Measurements from ENCODE around the gene CTBP1. TPM values are rescaled to one million over a fixed set of nuclear protein-coding genes. Genes with fewer than 3 reads are reported as not detected.

CTBP1 gene
- total and polyA plus RNA-seq, 2 of the 8 experiments (the other 6 are each of a cell fraction or from before 2014, with no cell fraction given), result 128 to 185 TPM

GRCh38 chr4:1289207-1290164, 40.6 kb upstream of the CTBP1 start, which contains the start of gene MAEA:
Gene MAEA (plus strand): TSS chr4:1289891. CDS start chr4:1289914, 23 bp downstream.
- no peak within 1 kb of the TSS for H2BK15ac ChIP-seq (ENCODE audit: low read length)
- 0 out of 2 replicates have a peak within 1 kb of the TSS, but pooled peaks have one; percentile 16 for H2AFZ ChIP-seq (ENCODE audit: low read length)
- peak within 1 kb of the TSS; percentile 67 for H4K5ac ChIP-seq (ENCODE audit: insufficient read length, low read depth, low read length)
- H4K8ac ChIP-seq (ENCODE audit: extremely low read depth, insufficient read depth, low read length), result peak within 1 kb of the TSS; percentile 98
- no peak within 1 kb of the TSS for H2BK20ac ChIP-seq (ENCODE audit: low read length)
- H3K23ac ChIP-seq (ENCODE audit: insufficient read length), result peak within 1 kb of the TSS; percentile 75
- H3K4me1 ChIP-seq (replicated peaks in 1 of 4; ENCODE audit: control insufficient read depth in 3 of 4, insufficient read depth in 4 of 4, low read length in 3 of 4), result peaks cover 2 to 16% (median 7%) of the 10 kb centered on the region in 4 experiments
- no peaks in the 10 kb centered on the region for H3K9me3 ChIP-seq (ENCODE audit: insufficient read depth in 2 of 2, low read depth in 1 of 2, low read length in 1 of 2)
- peak within 1 kb of the TSS; percentile 27; the same call in 1 of the 2 replicates for H2BK12ac ChIP-seq (ENCODE audit: low read depth, low read length)
- H3K4ac ChIP-seq (replicated peaks; ENCODE audit: insufficient read length, low read depth, low read length), result no peak within 1 kb of the TSS
- H2AK5ac ChIP-seq (ENCODE audit: low read depth, low read length), result no peak within 1 kb of the TSS; the same call in 1 of the 2 replicates
- H3K56ac ChIP-seq (replicated peaks; ENCODE audit: insufficient read length, low read depth, low read length), result peak within 1 kb of the TSS; percentile 78
- 0 out of 7 replicates have a peak, but pooled peaks cover 0 to 1% (median 0%) of the 10 kb centered on the region in 4 experiments for H3K27me3 ChIP-seq (replicated peaks in 1 of 4; ENCODE audit: control insufficient read depth in 3 of 4, extremely low read depth in 1 of 4, insufficient read depth in 3 of 4, low read length in 3 of 4)
- peaks cover 17% of the 10 kb centered on the region for H3K79me1 ChIP-seq (ENCODE audit: low read depth, low read length)
- H3K36me3 ChIP-seq (ENCODE audit: control insufficient read depth in 2 of 4, insufficient read depth in 4 of 4, low read length in 3 of 4), result no peaks in the 10 kb centered on the region
- DNase-seq (ENCODE audit: low read depth in 1 of 2, low spot score in 2 of 2), result peak; percentile 85 to 95
- no peak within 1 kb of the TSS for H3K14ac ChIP-seq (ENCODE audit: insufficient read length)
- peaks cover 18% of the 10 kb centered on the region in 2 experiments for H4K20me1 ChIP-seq (replicated peaks in 1 of 2; ENCODE audit: control insufficient read depth in 1 of 2, insufficient read depth in 2 of 2, low read length in 2 of 2)
- H2BK120ac ChIP-seq (replicated peaks; ENCODE audit: low read depth, low read length), result no peak within 1 kb of the TSS
- whole genome bisulfite sequencing, 2 experiments (ENCODE audit: extremely low coverage in 1 of 2, insufficient coverage in 1 of 2, insufficient read length in 1 of 2, insufficient replicate concordance in 2 of 2, low coverage in 1 of 2, low lambda C conversion rate in 2 of 2, missing lambda C conversion rate in 1 of 2), result 2% methylated on average over 62 of the region's 95 CpGs; no CpG with 5 or more reads in 1 of the 2 experiments
- peak within 1 kb of the TSS; percentile 95 to 98 for H3K4me2 ChIP-seq (ENCODE audit: insufficient read depth in 1 of 2, low read depth in 2 of 2, low read length in 2 of 2)
- H3K79me2 ChIP-seq (ENCODE audit: control insufficient read depth in 1 of 2, insufficient read depth in 2 of 2, low read length in 2 of 2), result peaks cover 33 to 48% of the 10 kb centered on the region in 2 experiments
- H3K4me3 ChIP-seq (ENCODE audit: extremely low read depth in 1 of 4, insufficient read depth in 2 of 4, low read depth in 3 of 4, low read length in 4 of 4), result peak within 1 kb of the TSS; percentile 91 to 97 (median 92)
- H4K91ac ChIP-seq (replicated peaks; ENCODE audit: insufficient read length, low read length), result peak within 1 kb of the TSS; percentile 51
- ChIA-PET POLR2A (ENCODE audit: partially characterized antibody) (interaction anchor here (0.6 to 3.2 kb wide), 12 partner anchors 9 to 207 kb away, joined by 3 to 13 read pairs (median 4); partner anchors contain the start of genes CTBP1 and UVSSA), CTCF (ENCODE audit: partially characterized antibody) (interaction anchor here (1.1 to 1.7 kb wide), 2 partner anchors 29 to 66 kb away, joined by 3 to 4 read pairs; no protein-coding TSS in a partner anchor)
- H3K18ac ChIP-seq (ENCODE audit: extremely low read depth, low read length), result peak within 1 kb of the TSS; percentile 1; the same call in 1 of the 2 replicates
- peak; percentile 55 for FAIRE-seq
- peak within 1 kb of the TSS; percentile 95 to 99 (median 96) for H3K9ac ChIP-seq (replicated peaks in 1 of 4; ENCODE audit: extremely low read depth in 1 of 4, low read depth in 3 of 4, low read length in 3 of 4)
- peak within 1 kb of the TSS; percentile 73 for H2BK5ac ChIP-seq (ENCODE audit: low read depth, low read length)
- H3K27ac ChIP-seq (ENCODE audit: low read depth, low read length), result peak within 1 kb of the TSS; percentile 93
- H3K23me2 ChIP-seq (ENCODE audit: low read depth, low read length), result peaks cover 8% of the 10 kb centered on the region; the same call in 1 of the 2 replicates
- TF ChIP-seq SP1 (IDR thresholded peaks at IDR 0.05; ENCODE audit: low read depth, low read length) (peak; percentile 96), HDAC6 (IDR thresholded peaks at IDR 0.05; ENCODE audit: low read depth, low read length) (no peak), MAX (IDR thresholded peaks at IDR 0.05) (peak; percentile 57), PHF8 (conservative IDR thresholded peaks at IDR 0.05; ENCODE audit: low read depth, low read length) (peak; percentile 94), SIX5 (IDR thresholded peaks at IDR 0.05; ENCODE audit: low read depth, low read length) (no peak), SP2 (IDR thresholded peaks at IDR 0.05; ENCODE audit: low read length) (peak; percentile 48), KDM4A (IDR thresholded peaks at IDR 0.05; ENCODE audit: low read depth, low read length, severe bottlenecking) (peak; percentile 63), RXRA (IDR thresholded peaks at IDR 0.05; ENCODE audit: insufficient read depth, low read depth, low read length) (no peak), TBP (IDR thresholded peaks at IDR 0.05; ENCODE audit: low read depth, low read length) (peak; percentile 88), BCL11A (IDR thresholded peaks at IDR 0.05; ENCODE audit: low read depth in 2 of 2, low read length in 2 of 2) (no peak), TAF1 (IDR thresholded peaks at IDR 0.05; ENCODE audit: low read depth, low read length) (peak; percentile 95)
